ENCODE results near the gene TAS1R3.
"Not testable (repeated sequence)": the region's sequence is repeated elsewhere in the genome, so short reads cannot be mapped to it uniquely, and the experiment has no call there.

Gene TAS1R3

DNA sequence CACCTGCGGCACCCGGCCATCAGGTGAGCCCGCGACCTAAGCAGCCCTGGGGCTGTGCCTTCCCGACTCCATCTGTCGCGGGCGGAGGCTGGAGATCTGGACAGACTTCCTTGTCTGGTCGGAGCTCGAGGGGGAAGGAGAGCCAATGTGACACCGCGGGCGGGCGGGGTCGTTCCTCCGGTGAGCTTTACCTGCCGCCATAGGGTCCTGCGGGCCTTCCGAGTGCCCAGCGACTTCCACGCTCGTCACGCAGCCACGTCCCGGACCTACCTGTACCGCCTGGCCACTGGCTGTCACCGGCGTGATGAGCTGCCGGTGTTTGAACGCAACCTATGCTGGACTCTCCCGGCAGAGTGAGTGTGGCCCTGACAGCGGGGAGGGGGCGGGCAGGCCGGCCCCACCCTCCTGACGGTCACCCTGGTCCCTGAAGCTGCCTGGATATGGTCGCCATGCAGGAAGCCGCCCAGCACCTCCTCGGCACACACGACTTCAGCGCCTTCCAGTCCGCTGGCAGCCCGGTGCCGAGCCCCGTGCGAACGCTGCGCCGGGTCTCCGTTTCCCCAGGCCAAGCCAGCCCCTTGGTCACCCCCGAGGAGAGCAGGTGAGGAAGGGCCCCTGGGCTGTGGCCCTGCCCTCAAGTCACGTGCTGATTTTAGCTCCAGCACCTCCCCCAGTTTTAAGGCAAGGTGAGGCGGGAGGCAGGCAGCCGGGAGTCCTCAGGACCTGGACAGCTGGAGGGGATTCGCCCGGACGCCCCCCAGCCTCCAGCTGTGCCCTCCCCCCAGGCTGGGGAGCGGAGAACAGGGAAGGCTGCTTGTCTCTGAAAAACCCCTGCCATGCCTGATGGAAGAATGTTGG is 21.6 kb upstream of the TAS1R3 start:
- DNase-seq = no peak

DNA sequence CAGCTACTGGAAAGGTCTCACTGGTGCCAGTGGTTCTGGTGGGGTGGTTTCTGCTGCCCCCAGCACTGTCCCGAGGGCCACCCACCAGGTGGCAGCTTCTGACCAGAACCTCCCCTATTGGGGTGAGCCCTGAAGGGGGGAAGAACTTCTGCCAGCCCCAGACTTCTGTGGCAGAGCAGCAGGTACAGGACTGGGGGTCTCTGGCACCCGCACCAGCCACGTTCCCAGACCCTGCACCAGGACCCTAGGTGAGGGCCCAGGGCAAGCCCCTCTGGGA is 21.0 kb upstream of the TAS1R3 start:
- no peak for DNase-seq

DNA sequence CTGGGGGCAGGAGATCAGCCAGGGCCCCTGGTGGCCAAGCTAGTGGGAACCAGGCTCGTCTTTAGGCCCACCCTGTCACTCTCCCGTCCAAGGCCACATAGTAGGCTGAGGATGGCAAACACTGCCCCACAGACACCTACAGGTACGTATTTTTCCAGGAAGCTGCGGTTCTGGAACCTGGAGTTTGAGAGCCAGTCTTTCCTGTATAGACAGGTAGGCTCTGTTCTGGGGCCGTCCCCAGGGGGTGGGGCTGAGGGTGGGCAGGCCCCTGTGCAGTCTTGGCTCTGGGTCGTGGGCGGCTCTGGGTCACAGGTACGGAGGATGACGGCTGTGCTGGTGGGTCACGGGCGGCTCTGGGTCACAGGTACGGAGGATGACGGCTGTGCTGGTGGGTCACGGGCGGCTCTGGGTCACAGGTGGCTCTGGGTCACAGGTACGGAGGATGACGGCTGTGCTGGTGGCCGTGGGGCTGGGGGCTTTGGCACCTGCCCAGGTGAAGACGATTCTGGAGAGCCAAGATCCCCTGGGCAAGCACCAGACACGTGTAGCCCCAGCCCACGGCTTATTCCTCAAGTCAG is 20.5 kb upstream of the TAS1R3 start:
- no peak for DNase-seq

DNA sequence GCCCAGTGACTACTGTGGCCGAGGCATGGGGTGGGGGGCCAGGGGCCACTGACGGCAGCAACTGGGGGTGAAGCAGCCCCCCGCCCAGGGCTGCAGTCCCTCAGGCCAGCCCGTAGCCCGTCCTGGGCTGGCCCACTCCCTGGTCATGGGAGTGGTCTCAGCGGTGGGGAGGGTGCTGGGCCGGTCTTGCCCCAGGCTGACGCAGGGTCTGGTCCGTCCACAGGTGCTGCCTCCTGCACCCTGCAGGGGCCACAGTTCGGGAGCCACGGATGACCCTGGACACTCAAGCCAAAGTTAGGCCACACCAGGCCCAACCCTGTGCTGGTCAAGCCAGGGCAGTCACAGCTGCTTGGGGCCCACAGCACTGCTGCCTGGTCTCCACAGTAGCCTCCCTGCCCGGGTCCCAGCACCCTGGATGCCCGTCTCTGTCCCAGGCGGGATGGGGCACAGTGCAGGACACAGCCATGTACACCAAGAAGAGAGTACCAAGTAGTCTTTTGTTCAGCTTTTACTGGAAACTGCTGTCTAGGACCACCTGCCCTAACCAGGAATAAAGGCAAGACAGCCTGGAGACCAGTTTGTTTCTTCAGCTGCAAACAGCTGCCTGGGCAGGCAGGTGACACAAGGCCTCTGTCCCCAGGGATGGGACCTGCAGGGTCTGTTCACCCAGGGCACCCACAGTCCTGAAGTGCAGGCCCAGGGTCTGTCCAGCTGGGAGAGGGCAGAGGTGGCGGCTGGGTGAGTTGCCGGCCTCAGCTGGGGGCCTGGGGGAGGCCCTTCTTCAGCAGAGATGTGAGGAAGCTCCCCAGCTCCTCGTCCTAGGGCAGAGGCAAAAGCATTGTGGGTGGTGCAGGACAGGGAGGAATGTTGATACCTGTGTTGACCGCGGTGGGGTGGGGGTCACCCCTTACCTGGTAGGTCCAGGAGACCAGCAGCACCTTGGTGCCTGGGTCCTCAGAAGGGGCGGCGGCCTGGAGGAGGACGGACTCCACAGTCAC is 19.7 kb upstream of the TAS1R3 start:
- DNase-seq = no peak

DNA sequence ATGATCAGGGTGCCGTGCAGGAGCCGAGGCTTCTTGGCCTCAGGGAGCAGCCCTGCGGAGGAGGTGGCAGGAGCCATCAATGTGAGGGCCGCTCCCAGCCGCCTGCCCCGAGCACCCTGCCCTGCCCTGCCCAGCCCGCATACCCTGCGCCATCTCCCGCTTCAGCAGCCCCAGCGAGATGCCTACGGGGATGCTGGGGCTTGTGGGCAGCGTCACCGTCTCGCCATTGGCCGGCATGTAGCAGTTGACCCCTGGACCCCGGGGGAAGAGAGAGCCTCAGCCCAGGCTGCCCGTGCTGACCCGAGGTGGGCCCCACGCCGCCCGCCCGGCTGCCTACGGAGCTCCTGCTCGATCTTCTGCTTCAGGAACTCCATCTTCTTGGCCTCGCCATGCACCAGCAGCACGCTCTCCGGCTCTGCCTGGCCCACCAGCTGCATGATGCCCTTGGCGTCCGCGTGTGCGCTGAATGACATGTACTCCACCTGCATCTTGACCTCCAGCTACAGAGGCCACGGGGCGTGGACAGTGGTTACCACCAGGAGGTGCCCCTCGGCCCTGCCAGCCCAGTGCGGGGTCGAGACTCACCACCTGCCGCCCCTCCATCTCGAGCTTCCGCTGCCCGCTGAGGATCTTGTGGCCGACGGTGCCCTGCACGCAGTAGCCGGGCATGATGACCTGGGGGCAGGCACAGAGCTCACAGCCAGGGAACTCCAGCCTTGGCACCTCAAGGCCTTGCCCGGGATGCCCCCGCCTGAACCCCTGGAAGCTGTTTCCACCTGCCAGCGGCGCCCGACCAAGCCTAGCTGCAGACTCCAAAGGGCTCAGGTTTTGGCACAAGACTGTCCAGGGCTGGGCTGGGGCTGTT is 18.4 kb upstream of the TAS1R3 start:
- no peak for DNase-seq

DNA sequence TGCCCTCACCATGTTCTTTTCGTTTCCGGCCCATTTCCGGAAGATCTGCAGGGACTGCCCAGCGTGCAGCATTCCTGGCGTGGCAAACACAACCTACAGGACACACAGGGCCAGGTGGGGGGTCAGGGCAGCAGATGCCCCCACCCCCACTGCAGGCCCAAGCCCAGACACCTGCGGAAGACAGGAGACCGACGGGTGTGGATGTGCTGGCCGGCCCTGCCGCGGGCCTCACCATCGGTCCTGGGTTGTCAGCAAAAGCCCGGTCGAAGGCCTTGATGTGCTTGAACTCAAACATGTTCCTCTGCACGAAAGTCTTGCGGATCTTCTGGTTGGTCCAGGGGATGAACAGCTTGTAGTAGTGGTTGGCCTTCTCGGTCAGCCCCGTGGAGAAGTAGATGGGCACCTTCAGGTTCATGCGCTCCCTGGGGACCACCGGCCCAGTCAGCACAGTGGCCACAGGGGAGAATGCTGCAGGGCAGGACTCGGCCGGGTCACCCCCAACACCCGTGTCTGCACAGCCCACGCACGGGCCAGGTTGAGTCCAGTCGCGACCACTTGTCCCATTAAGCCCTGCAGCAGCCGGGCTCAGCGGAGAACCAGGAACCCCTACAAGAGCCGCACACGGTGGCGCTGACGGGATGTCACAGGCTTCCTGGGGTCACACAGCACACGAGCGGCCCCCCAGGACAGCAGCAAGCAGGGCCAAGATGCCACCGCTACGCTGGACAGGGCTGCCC is 17.4 kb upstream of the TAS1R3 start:
- no peak for DNase-seq

DNA sequence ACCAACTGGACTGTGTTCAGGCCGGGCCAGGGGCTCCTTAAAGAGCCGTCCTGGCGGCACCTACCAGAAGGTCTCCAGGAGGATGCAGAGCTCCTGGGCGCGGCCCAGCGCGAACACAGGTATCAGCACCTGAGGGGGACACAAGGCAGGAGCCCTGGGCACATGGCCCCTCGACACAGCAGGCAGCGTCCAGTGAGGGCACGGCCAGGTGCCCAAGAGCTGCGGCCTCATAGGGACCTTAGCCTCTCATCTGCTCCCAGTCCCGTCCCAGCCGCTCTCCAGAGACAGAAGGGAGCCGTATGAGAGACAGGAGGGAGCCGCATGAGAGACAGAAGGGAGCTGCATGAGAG is 16.9 kb upstream of the TAS1R3 start:
- DNase-seq = no peak

DNA sequence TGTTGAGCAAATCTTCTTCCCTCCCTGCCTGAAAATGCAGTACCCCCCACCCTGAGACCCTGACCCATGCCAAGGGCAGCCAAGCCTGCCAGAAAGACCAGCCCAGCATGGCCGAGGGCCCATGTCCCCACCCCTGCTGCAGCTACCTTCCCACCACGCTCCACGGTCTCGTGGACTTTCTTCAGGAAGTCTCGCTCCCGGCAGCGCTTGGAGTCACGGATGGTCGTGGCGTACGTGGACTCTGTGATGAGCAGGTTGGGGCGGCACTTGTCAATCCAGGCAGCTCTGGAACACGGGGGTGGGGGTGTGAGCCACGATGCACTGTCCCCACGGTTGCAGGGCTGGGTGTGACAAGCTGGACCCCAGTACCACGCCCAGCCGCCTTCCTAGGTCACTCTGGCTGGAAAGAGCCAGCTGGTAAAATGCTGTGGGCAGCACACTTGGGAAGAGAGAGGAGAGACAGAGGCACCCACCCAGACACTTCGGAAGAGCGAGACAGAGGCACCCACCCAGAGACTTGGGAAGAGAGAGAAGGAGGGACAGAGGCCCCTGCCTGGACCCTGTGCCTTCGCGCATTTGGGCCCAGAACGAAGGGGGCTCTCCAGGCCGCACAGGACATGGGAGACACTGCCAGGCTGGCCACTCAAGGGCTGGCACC is 16.3 kb upstream of the TAS1R3 start:
- no peak for DNase-seq

DNA sequence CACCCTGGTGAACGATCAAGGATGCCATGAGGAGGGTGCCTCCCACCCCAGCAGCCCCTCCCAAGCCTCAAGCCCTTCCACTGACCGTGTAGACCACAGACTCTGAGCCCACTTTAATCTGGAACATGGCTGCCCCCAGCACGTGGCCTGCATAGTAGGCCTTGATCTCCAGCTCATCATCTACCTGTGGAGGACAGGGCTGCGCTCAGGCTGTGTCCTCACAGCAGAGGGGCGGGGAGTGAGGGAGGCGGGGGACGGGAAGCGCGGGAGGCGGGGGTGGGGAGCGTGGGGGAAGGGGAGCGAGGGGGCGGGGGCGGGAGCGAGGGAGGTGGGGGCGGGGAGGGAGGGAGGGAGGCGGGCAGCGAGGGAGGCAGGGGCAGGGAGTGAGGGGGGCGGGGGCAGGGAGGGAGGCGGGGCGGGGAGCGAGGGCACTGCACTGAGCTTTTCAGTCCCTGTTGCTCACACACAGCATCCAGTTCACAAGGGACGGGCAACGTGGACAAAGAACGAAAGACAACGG is 15.6 kb upstream of the TAS1R3 start:
- no peak for DNase-seq

DNA sequence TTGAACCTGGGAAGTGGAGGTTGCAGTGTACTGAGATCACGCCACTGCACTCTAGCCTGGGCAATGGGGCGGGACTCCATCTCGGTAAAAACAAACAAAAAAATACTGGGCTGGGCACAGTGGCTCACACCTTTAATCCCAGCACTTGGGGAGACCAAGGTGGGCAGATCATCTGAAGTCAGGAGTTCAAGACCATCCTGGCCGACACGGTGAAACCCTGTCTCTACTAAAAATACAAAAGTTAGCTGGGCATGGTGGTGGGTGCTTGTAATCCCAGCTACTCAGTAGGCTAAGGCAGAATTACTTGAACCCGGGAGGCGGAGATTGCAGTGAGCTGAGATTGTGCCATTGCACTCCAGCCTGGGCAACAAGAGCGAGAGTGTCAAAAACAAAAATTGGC is 14.9 kb upstream of the TAS1R3 start:
- DNase-seq = not testable (repeated sequence)

DNA sequence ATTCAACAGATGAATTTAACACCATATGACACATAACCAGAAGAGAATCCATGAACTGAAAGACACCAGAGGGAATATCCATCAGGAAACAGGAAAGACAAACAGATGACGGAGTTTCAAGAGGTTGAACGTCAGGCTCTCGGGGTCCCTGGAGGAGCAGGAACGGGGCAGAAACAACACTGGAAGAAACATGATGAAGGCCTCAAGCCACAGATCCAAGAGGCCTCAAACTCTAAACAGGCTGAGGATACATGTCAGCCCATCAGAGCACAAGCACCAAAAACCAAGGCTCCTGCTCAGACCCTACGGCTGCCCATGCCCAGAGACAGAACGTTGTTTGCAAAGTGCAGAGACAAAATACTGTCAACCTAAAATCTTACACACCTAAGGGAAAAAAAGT is 13.7 kb upstream of the TAS1R3 start:
- no peak for DNase-seq

DNA sequence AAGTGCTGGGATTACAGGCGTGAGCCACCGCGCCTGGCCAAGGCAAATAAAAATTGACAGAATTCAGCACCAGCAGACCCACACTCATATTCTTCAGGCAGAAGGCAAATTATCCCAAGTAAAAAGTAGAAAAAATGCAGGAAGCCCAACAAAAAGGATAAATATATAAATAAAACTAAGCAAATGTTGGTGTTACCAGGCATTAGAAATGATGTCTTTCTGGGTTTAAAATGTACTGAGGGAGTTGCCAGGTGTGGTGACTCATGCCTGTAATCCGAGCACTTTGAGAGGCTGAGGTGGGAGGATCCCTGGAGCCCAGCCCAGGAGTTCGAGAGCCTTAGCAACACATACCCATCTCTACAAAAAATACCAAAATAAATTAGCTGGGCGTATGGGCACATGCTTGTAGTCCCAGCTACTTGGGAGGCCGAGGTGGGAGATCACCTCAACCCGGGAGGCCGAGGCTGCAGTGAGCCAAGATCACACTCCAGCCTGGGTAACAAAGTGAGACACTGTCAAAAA is 12.9 kb upstream of the TAS1R3 start:
- DNase-seq = peak; percentile 79

DNA sequence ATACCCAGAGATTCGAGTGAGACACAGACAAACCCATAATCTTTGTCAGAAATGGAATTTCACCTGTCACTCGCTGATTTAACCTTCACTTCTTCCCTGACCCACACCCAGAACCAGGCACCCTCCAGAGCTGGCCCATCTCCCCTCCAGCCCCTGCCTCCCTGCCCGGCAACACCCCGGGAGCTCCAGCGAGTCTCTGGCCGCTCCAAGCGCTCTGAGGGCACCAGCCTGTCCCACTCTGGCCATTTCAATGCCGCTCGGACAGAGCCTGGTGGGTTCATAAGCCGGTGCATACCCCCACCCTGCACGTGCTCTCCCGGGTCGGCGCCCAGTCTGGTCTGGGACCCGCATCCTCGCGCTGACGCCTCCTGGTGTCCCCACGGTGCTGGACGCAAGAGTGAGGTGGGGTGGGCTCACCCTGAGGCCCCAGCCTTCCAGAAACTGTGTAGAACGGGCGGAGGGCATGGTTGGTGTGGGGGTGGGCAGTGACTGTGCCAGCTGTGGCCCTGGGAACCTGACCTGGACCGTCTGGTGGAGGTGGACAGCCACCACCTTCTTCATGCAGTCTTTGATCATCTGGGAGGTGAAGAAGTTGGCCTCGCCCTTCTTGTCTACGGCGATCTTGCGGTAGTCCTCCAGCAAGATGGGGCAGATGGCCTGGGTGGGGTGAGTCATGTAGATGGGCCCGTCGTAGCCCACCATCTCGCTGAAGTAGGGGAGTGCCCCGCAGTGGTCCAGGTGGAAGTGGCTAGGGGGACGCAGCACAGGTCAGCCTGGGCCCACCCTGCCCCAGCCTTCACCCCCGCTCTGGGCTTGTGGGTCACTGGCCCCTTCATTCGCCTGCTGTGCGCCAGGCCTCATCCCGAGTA is 12.1 kb upstream of the TAS1R3 start:
- DNase-seq = no peak

DNA sequence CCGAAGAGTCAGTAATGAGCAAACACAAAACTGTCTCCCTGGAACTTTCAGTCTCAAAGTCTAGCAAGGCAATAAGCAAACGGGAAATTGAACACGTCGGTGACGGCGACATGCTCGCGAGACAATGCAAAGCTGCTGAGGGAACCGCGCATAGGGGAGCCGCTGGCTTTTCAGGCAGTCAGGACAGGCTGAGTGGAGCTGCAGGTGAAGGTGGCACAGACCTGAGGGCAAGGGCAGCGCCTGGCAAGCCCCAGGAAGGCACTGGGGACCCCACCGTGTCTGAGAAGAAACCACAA is 11.5 kb upstream of the TAS1R3 start:
- DNase-seq = no peak

DNA sequence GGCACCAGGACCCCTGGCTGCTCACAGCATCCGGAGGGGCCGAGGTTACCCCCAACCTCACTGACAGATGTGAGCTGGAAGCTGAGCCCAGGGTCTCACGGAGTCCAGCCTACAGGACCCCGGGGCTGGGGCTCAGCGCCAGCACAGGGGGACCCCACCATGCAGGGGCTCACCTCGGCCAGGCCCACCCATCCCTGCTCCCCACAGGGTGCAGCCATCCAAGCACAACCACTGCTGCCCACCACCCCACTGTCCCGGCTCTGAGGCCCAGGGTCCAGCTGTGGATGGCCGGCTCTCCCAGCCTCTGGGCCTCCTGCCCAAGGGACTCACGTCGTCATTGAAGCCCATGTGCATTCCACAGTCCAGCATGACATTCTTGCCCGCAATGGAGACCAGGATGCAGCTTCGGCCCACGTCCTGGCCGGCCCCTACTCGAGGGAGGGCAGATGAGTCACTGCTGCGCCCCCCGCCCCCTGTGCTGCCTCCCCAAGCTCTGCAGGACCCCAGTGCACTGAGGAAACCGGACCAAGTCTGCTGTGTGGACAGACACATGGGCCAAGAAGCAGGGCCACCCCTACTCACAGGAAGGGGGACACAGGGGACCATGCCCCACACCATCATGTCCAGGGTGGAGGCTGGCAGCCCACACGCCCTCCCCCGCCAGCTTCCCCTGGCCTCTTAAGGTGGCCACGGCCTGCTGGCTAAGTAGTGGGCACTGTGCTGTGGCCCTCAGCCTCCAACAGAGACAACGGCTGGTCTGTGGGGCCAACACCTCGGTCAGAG is 10.2 kb upstream of the TAS1R3 start:
- no peak for DNase-seq

DNA sequence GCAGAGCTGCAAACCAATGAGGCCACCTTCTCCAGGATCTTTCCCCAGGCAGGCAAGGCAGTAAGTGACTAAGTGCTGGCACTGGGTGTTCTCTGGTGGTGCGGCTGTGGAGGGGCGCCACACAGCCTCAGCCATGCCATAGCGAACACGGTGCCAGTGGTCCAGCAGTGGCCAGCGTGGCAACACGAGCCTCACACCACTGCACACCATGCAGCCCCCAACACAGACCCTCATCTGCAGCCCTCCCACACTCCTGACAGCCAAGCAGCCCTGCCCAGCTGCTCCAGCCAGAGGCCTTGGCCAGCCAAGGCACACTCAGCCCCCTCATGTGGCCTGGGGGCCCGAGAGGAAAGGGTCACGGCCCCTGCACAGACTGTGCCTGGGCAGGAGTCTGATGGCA is 9.6 kb upstream of the TAS1R3 start:
- DNase-seq = no peak

DNA sequence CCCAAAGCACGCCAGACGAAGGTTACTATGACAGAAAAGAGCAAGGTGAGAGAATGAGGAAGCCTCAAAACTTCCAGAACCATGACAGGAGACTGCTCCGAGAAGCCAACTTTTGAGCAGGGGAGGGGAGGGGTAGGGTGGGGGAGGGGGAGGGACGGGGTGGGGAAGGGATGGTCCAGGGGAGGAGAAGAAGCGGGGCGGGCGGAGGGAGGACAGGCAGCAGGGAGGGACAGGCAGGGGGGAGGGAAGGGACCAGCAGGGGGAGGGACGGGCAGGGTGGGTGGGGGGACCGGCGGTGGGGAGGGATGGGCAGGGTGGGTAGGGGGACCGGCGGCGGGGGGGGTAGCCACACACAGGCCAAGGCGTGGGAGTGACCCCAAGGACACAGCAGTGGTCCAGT is 8.7 kb upstream of the TAS1R3 start:
- no peak for DNase-seq

DNA sequence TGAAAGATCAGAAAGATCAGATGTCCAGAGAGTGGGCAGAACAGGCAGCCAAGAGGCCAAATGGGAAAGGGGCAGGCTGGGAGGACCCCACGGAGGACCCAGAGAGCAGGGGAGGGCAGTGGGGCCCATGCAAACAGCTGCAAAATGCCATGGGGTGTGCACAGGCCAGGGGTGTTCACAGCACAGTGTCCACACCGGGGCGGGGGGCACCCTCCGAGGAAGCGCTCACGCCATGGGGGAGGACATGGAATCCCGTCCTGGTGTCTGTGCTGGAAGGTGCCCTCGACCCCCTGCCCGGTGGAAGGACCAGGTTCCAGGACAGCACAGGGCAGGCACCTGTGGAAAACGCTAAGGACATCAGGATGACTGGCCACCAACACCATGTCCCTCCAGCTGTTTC is 8.1 kb upstream of the TAS1R3 start:
- no peak for DNase-seq

DNA sequence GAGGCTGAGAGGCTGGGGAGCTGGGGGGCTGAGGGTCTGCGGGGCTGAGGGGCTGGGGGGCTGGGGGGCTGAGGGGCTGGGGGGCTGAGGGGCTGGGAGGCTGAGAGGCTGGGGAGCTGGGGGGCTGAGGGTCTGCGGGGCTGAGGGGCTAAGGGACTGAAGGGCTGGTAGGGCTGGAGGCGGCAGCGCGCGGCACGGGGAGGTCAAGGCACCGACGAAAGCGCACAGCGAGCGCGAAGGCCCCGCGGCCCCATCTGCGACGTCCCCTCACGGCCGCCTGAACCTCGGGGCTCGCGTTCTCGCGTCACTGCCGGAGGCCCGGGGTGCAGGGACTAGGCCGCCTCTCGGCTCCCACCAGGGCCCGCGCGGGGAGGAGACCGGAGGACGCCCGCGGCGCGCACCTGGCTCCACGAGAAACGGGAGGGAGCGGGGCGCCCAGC is 7.0 kb upstream of the TAS1R3 start:
- no peak for DNase-seq
